ENCODE data around the gene ART4. TPM values are rescaled to one million over a fixed set of nuclear protein-coding genes. Genes with fewer than 3 reads are reported as not detected.

The ART4 gene
- total RNA-seq, 2 donors from 2014 or later, result 38.0 to 66.6 TPM

DNA sequence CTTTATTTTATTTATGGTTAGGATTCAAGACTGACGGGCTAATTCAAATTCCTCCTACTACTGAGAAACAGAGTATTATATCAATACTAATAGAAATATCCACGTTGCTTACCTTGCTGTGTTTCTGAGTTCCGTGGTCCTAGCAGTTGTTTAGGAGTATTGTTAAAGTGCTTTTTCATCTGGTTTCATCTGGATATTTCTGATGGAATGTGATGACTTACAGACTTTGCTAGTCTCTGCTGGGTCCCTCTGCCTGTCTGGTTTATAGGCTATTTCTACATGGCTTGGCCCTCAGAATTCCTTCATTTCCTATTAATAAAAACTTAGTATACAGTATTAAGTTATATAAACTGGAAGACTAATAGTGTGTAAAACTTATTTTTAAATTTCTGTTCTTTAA lies 29.3 kb downstream of the ART4 start, which contains the start of gene SMCO3:
SMCO3 (minus strand) TSS at position 169 of the 400 bp plus-strand sequence. CDS start 7,502 bp downstream, outside the sequence.
- H3K27ac ChIP-seq, result no peak within 1 kb of the TSS
- no peaks in the 10 kb centered on the region for H3K27me3 ChIP-seq (replicated peaks; ENCODE audit: insufficient read depth)
- no peak for DNase-seq (ENCODE audit: low spot score)
- H3K36me3 ChIP-seq, result no peaks in the 10 kb centered on the region
- H3K9me3 ChIP-seq, result no peaks in the 10 kb centered on the region
- no peak for ATAC-seq (ENCODE audit: insufficient number of reproducible peaks, low FRiP score, low read depth)
- TF ChIP-seq, protein P1, sequence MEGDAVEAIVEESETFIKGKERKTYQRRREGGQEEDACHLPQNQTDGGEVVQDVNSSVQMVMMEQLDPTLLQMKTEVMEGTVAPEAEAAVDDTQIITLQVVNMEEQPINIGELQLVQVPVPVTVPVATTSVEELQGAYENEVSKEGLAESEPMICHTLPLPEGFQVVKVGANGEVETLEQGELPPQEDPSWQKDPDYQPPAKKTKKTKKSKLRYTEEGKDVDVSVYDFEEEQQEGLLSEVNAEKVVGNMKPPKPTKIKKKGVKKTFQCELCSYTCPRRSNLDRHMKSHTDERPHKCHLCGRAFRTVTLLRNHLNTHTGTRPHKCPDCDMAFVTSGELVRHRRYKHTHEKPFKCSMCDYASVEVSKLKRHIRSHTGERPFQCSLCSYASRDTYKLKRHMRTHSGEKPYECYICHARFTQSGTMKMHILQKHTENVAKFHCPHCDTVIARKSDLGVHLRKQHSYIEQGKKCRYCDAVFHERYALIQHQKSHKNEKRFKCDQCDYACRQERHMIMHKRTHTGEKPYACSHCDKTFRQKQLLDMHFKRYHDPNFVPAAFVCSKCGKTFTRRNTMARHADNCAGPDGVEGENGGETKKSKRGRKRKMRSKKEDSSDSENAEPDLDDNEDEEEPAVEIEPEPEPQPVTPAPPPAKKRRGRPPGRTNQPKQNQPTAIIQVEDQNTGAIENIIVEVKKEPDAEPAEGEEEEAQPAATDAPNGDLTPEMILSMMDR (IDR thresholded peaks at IDR 0.05), result no peak
- no peak within 1 kb of the TSS for H3K4me3 ChIP-seq
- no peaks in the 10 kb centered on the region for H3K4me1 ChIP-seq (ENCODE audit: control insufficient read depth in 1 of 2, low read depth in 2 of 2)

GRCh38 chr12:14811486-14811885 lies 31.8 kb downstream of the ART4 start:
- no peak overlapping the region for H3K4me3 ChIP-seq
- H3K4me1 ChIP-seq (ENCODE audit: control insufficient read depth in 1 of 2, low read depth in 2 of 2), result no peaks in the 10 kb centered on the region
- ATAC-seq (ENCODE audit: insufficient number of reproducible peaks, low FRiP score, low read depth), result no peak
- no peak overlapping the region for H3K27ac ChIP-seq
- H3K9me3 ChIP-seq, result no peaks in the 10 kb centered on the region
- TF ChIP-seq, protein P1 (IDR thresholded peaks at IDR 0.05), result no peak
- H3K36me3 ChIP-seq, result no peaks in the 10 kb centered on the region
- H3K27me3 ChIP-seq (replicated peaks; ENCODE audit: insufficient read depth), result no peaks in the 10 kb centered on the region
- no peak for DNase-seq (ENCODE audit: low spot score)

DNA sequence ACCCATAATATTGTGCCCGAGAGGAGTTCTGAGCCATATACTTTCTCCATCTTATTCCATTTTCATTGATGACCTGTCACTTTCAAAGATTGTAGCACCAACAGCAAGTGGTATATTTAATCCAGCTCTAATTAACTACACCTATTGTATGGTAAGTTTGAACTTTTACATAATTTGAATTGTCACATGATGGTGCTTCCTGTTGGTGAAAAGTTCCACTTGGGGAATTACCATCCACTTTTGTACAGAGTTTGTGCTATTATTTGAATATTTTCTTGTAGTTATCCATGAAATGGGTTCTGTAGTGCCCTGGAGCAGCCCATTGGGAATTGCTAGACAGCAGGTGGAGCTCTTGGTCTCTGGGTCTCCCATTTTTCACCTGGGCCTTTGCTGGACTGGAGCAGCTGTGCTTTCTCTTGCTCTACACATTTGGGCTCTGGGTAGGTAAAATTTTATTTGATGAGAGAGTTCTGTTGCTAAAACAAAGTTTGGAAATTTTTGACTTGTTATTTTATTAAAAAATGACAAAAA lies 32.3 kb downstream of the ART4 start:
- Histone ChIP-seq H3K9me3 (no peaks in the 10 kb centered on the region), H3K4me3 (no peak overlapping the region), H3K4me1 (ENCODE audit: control insufficient read depth in 1 of 2, low read depth in 2 of 2) (no peaks in the 10 kb centered on the region), H3K27me3 (replicated peaks; ENCODE audit: insufficient read depth) (no peaks in the 10 kb centered on the region), H3K27ac (no peak overlapping the region), H3K36me3 (no peaks in the 10 kb centered on the region)
- TF ChIP-seq, protein P1 (IDR thresholded peaks at IDR 0.05), result no peak
- ATAC-seq (ENCODE audit: insufficient number of reproducible peaks, low FRiP score, low read depth) (no peak), DNase-seq (ENCODE audit: low spot score) (no peak)

DNA sequence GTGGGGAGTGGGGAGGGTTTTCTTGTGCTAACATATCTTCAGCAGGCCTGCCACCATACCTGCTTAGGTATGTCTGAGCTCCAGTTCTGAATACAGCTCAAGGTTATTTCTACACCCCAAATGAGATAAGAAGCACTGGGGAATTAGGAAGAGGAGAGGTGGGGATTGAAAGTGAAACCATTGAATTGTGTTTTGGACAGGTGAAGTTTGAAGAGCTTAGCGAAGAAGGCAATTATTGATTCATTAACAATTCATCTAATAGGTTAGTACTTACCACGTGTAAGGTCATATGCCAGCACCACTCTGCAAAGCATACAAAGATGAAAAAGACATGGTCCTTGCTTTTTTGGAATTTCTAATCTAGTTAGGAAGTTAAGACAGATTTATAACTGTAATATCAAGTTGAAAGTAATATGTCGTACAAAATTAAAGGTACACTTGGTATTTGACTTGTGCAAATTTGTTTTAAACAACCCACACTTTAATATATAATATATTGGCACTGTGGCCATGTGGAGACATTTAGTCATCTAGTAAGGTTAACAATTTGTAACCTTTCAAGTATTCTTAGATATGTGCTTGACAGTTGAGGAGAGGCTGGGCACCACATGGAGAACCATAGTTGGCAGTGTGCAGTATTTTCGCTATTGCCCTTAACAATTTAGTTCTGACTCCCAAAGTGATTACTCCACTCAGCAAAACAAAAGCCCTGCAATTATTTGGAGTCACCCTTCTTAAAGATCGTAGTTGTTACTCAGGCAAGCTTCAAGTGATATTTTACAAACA lies 33.0 kb downstream of the ART4 start:
- Histone ChIP-seq H3K27ac (no peak overlapping the region), H3K9me3 (no peaks in the 10 kb centered on the region), H3K4me1 (ENCODE audit: control insufficient read depth in 1 of 2, low read depth in 2 of 2) (no peaks in the 10 kb centered on the region), H3K27me3 (replicated peaks; ENCODE audit: insufficient read depth) (no peaks in the 10 kb centered on the region), H3K4me3 (no peak overlapping the region), H3K36me3 (no peaks in the 10 kb centered on the region)
- DNase-seq (ENCODE audit: low spot score), result no peak
- TF ChIP-seq, protein P1 (IDR thresholded peaks at IDR 0.05), result no peak
- ATAC-seq (ENCODE audit: insufficient number of reproducible peaks, low FRiP score, low read depth), result no peak

DNA sequence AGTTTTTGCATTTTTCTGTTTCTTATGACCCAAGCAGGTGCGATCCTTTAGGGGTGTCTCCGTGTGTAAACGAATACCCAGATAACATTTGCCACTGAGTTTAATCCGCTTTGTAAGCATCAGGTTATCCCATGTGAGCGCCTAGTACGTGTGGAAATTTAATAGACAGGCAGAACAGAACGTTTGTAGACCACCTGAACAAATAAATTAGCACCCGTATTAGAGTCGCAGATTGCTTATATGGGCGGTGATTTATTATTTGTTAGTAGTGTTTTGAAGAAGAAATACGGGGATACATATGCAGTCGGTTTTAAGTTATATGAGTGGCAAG lies 39.5 kb downstream of the ART4 start:
- no peaks in the 10 kb centered on the region for H3K9me3 ChIP-seq
- H3K4me1 ChIP-seq (ENCODE audit: control insufficient read depth in 1 of 2, low read depth in 2 of 2), result peaks cover 12 to 25% of the 10 kb centered on the region in 2 donors
- ATAC-seq (ENCODE audit: insufficient number of reproducible peaks, low FRiP score, low read depth) (no peak), DNase-seq (ENCODE audit: low spot score) (no peak)
- H3K36me3 ChIP-seq, result no peaks in the 10 kb centered on the region
- H3K27me3 ChIP-seq (replicated peaks; ENCODE audit: insufficient read depth), result no peaks in the 10 kb centered on the region
- TF ChIP-seq, protein P1 (IDR thresholded peaks at IDR 0.05), result no peak
- peak overlapping the region; percentile 90 for H3K4me3 ChIP-seq
- peak overlapping the region; percentile 66 to 83 for H3K27ac ChIP-seq
